NOMO-1 (cell line): ENCODE measurements around the gene SEZ6L.

Experiments used
- DNase-seq, 2 experiments: peaks; one replicate each; lab custom pipeline; 2025; ENCODE audit not compliant: unreplicated experiment in 2 of 2; lab: John Stamatoyannopoulos, UW

SEZ6L gene

DNA sequence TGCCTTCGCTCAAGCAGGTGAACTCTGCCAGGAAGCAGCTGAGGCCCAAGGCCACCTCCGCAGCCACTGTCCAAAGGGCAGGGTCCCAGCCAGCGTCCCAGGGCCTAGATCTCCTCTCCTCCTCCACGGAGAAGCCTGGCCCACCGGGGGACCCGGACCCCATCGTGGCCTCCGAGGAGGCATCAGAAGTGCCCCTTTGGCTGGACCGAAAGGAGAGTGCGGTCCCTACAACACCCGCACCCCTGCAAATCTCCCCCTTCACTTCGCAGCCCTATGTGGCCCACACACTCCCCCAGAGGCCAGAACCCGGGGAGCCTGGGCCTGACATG lies 123.4 kb downstream of the SEZ6L start:
- no peak for DNase-seq

- no peak for DNase-seq
Measured at GRCh38 chr22:26295563-26296126, 126.4 kb downstream of the SEZ6L start.

GRCh38 chr22:26298605-26299310 lies 129.5 kb downstream of the SEZ6L start:
- no peak for DNase-seq

- DNase-seq, result no peak
Measured at GRCh38 chr22:26302726-26303125, 133.5 kb downstream of the SEZ6L start.

- DNase-seq, result peak in 1 of 2 experiments; percentile 13
Measured at GRCh38 chr22:26303475-26303874, 134.2 kb downstream of the SEZ6L start.

- DNase-seq, result no peak
Measured at GRCh38 chr22:26304730-26305129, 135.5 kb downstream of the SEZ6L start.

GRCh38 chr22:26308467-26308866 lies 139.2 kb downstream of the SEZ6L start:
- DNase-seq, result no peak

DNA sequence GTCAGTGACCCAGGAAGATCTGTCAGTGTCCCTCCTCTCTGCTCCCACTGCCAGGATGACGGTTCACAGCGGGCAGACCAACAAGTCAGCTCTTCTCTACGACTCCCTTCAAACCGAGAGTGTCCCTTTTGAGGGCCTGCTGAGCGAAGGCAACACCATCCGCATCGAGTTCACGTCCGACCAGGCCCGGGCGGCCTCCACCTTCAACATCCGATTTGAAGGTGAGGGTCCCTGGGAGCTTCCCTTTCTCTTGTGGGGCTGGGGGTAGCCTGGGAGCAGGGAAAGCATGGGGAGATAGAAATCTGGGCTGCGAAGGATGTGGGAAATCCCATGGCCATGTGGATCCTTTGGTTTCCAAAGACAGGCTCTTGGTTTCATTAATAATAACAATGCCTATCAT lies 141.4 kb downstream of the SEZ6L start:
- no peak for DNase-seq

GRCh38 chr22:26313291-26313690 lies 144.0 kb downstream of the SEZ6L start:
- no peak for DNase-seq

DNA sequence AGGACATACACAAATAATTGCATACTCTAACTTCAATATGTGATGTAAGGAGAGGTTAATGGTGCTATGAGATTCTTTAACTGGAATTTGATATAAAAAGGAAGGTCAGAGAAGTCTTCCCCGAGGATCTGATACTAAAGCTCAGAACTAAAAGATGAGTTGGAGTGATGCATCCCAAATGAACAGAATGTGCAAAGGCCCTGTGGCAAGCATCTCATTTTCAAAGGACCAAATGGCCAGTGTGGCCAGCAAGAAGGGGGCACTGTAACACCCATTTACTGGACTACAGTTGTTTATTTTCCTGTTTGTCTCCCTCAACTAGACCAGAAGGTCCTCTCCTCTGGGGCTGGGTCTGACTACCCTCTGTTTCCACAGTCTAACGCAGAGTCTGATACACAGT lies 144.9 kb downstream of the SEZ6L start:
- DNase-seq, result no peak

DNA sequence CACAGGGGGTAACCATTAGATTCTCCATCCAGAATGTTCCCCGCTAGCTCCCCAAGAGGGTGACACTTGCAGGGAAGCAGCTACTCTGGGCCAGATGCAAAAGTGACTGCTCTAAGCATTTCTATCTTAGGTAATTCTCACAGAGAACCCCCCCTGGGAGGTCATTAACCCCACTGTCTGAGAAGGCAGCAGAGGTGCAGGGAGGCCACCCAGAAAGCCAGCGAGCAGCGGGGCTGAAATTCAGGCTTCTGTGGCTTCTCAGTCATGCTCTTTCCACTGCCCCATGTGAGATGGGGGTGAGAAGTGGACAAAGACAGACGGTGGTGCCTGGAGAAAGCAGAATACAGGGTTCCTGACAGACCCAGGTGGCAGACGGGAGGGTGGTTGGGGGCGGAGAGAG lies 145.4 kb downstream of the SEZ6L start:
- no peak for DNase-seq

GRCh38 chr22:26316732-26317285 lies 147.5 kb downstream of the SEZ6L start:
- DNase-seq, result no peak

DNA sequence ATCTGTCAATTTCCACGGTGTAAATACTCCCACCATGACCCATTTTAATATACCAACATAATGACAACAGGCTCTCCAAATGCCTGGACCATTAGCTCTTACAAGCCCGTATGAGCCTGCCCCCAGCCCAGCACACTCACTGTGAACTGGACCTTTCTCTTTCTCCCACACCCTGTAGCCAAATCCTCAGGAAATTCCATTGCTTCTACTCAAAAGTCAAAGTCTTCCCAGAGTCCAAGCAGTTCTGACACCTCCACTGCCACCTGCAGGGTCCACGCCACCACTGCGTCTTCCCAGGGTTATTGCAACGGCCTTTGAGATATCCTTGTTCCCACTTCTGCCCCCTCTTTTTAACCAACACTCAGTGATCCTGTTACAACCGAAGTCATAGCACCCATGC lies 149.7 kb downstream of the SEZ6L start:
- no peak for DNase-seq

- no peak for DNase-seq
Measured at GRCh38 chr22:26320447-26320846, 151.2 kb downstream of the SEZ6L start.

GRCh38 chr22:26321469-26321913 lies 152.2 kb downstream of the SEZ6L start:
- no peak for DNase-seq

GRCh38 chr22:26322179-26322905 lies 153.1 kb downstream of the SEZ6L start:
- DNase-seq, result no peak

- DNase-seq, result no peak
Measured at GRCh38 chr22:26323013-26323412, 153.8 kb downstream of the SEZ6L start.

- DNase-seq, result no peak
Measured at GRCh38 chr22:26324150-26324549, 154.9 kb downstream of the SEZ6L start.

DNA sequence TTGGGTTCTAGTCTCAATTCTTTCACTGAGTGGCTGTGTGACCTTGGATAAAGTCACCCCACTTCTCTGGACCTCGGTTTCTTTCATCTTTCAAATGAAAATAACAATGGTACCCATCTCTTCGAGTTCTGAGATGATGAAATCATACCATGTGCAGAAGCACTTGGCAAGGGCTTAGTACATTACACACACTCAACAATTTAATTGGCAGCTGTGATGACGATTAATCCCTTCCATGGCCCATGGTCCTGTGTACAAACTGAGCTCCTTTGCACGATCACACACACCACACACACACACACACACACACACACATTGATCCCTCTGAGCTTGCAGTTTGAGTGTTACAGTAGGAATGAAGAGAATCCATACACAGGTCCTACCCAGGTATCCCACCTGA lies 156.4 kb downstream of the SEZ6L start:
- DNase-seq, result no peak

GRCh38 chr22:26326803-26327202 lies 157.5 kb downstream of the SEZ6L start:
- DNase-seq, result no peak

DNA sequence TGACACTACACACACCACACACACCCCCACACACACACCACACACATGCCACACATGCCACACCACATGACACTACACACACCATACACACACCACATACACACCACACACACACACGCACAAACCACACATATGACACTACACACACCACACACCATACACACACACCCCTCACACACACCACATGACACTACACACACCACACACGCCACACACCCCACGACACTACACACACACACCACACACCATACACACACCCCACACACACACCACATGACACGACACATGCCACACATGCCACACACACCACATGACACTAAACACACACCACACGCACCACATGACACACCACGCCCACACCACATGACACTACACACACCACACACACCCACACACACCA lies 158.0 kb downstream of the SEZ6L start:
- DNase-seq, result no peak

- DNase-seq, result no peak
Measured at GRCh38 chr22:26328221-26328620, 159.0 kb downstream of the SEZ6L start.
